OCI-M2 (cell line): ENCODE results near the gene ETFA.

Experiments used
- DNase-seq: peaks from one replicate; lab custom pipeline; 2025; ENCODE audit not compliant: unreplicated experiment; lab: John Stamatoyannopoulos, UW

The ETFA gene

GRCh38 chr15:76340803-76341365 is 29.6 kb upstream of the ETFA start:
- DNase-seq = no peak

- no peak for DNase-seq
Observed at GRCh38 chr15:76340198-76340802, 29.0 kb upstream of the ETFA start.

- DNase-seq = no peak
Observed at GRCh38 chr15:76339305-76340197, 28.3 kb upstream of the ETFA start.

- no peak for DNase-seq
Observed at GRCh38 chr15:76338486-76339304, 27.4 kb upstream of the ETFA start.

- no peak for DNase-seq
Observed at GRCh38 chr15:76337696-76338485, 26.6 kb upstream of the ETFA start.

- no peak for DNase-seq
Observed at GRCh38 chr15:76337059-76337695, 25.9 kb upstream of the ETFA start.

GRCh38 chr15:76336254-76337058 is 25.2 kb upstream of the ETFA start, which contains the start of gene ISL2:
Gene ISL2, plus strand, starts transcription at chr15:76336773. Its CDS starts 111 bp downstream, at chr15:76336884.
- DNase-seq = no peak

GRCh38 chr15:76335307-76336253 is 24.3 kb upstream of the ETFA start:
- no peak for DNase-seq

GRCh38 chr15:76334438-76335306 is 23.4 kb upstream of the ETFA start:
- DNase-seq = no peak

- no peak for DNase-seq
Observed at GRCh38 chr15:76333720-76334437, 22.6 kb upstream of the ETFA start.

GRCh38 chr15:76333309-76333708 is 22.0 kb upstream of the ETFA start:
- DNase-seq = no peak

GRCh38 chr15:76332796-76333195 is 21.5 kb upstream of the ETFA start:
- DNase-seq = no peak

GRCh38 chr15:76330080-76330680 is 18.9 kb upstream of the ETFA start:
- DNase-seq = no peak

- no peak for DNase-seq
Observed at GRCh38 chr15:76328958-76329357, 17.7 kb upstream of the ETFA start.

- DNase-seq = no peak
Observed at GRCh38 chr15:76328106-76328696, 16.9 kb upstream of the ETFA start.
